HepG2 (cell line): ENCODE results near the gene CEACAM16. TPM values are rescaled to one million over a fixed set of nuclear protein-coding genes. Genes with fewer than 3 reads are reported as not detected.

Experiments used
- CBX1 ChIP-seq: IDR thresholded peaks from one replicate; pipeline ENCODE4 v1.6.1; 2016; ENCODE audit warnings: antibody characterized with exemption, low read depth
- HMG20B ChIP-seq: conservative IDR thresholded peaks from 2 replicates; pipeline ENCODE4 v1.6.1; 2016; ENCODE audit warnings: missing genetic modification reagents, missing compliant biosample characterization
- MED13 ChIP-seq: sonication (generic); formaldehyde crosslinking; IDR thresholded peaks from 2 replicates; pipeline ENCODE4 v1.5.0; 2020; ENCODE audit warnings: missing genetic modification reagents
- NR2F6 ChIP-seq, 2 experiments: IDR thresholded peaks; 2 replicates each; pipeline ENCODE4 v1.6.1; 2016; ENCODE audit warnings: antibody characterized with exemption in 1 of 2, mild to moderate bottlenecking in 1 of 2
- RARA ChIP-seq: IDR thresholded peaks from 2 replicates; pipeline ENCODE4 v1.6.1; 2016; ENCODE audit warnings: missing genetic modification reagents, missing compliant biosample characterization
- TBL1XR1 ChIP-seq: fragments of 150-350 bp; IDR thresholded peaks from 2 replicates; pipeline ENCODE4 v1.6.1; 2014; ENCODE audit warnings: borderline replicate concordance, low read length; ENCODE audit not compliant: partially characterized antibody
- ZNF224 ChIP-seq: sonication (generic); formaldehyde crosslinking; IDR thresholded peaks from 2 replicates; pipeline ENCODE4 v1.5.0; 2020; ENCODE audit warnings: mild to moderate bottlenecking, missing genetic modification reagents
- ZNF354B ChIP-seq: sonication (generic); formaldehyde crosslinking; IDR thresholded peaks from 2 replicates; pipeline ENCODE4 v1.8.0; 2022; ENCODE audit warnings: mild to moderate bottlenecking, missing genetic modification reagents
- ZNF430 ChIP-seq: sonication (generic); formaldehyde crosslinking; IDR thresholded peaks from 2 replicates; pipeline ENCODE4 v1.9.0; 2021; ENCODE audit warnings: mild to moderate bottlenecking, missing genetic modification reagents
- ZNF556 ChIP-seq: sonication (generic); formaldehyde crosslinking; IDR thresholded peaks from 2 replicates; pipeline ENCODE4 v1.4.0; 2020; ENCODE audit warnings: mild to moderate bottlenecking, missing genetic modification reagents, borderline replicate concordance
- polyA plus RNA-seq, 8 experiments: library from polyadenylated mRNA; depleted of rRNA in 3 of 8; stranded (reverse) in 7 of 8; unstranded in 1 of 8; fragments of >200 nt; fragmentation: Illumina TruSeq in 4 of 8; extraction: Trizol in 4 of 8; gene quantifications; 2 replicates each; pipeline versions ENCODE4 v1.2.1 to v1.2.3, GENCODE V29; 2011 to 2016; ENCODE audit warnings: low read depth in 4 of 8, missing spikeins in 1 of 8, mixed read lengths in 1 of 8; ENCODE audit not compliant: insufficient read depth in 1 of 8
- total RNA-seq, 5 experiments: library from RNA; depleted of rRNA; stranded (reverse); fragments of >200 nt; fragmentation: Illumina TruSeq; extraction: Trizol; gene quantifications; 2 replicates each; pipeline ENCODE4 v1.2.3, GENCODE V29; 2016; ENCODE audit warnings: low read depth in 1 of 5
- TF ChIP-seq, protein P1 (sequence below): sonication (generic); formaldehyde crosslinking; IDR thresholded peaks from 2 replicates; pipeline ENCODE4 v1.4.0; 2020; ENCODE audit warnings: missing genetic modification reagents, mild to moderate bottlenecking, borderline replicate concordance
- TF ChIP-seq, protein P2 (sequence below): IDR thresholded peaks from 2 replicates; pipeline ENCODE4 v1.6.1; 2016
- TF ChIP-seq, protein P3 (sequence below): sonication (generic); formaldehyde crosslinking; IDR thresholded peaks from 2 replicates; pipeline ENCODE4 v1.5.0; 2020; ENCODE audit warnings: mild to moderate bottlenecking, missing genetic modification reagents, borderline replicate concordance
- TF ChIP-seq, protein P4 (sequence below): sonication (generic); formaldehyde crosslinking; IDR thresholded peaks from 2 replicates; pipeline ENCODE4 v1.5.0; 2020; ENCODE audit warnings: mild to moderate bottlenecking, missing genetic modification reagents, borderline replicate concordance
- TF ChIP-seq, protein P5 (sequence below): sonication (generic); formaldehyde crosslinking; IDR thresholded peaks from 2 replicates; pipeline ENCODE4 v1.5.0; 2020; ENCODE audit warnings: mild to moderate bottlenecking, missing genetic modification reagents, moderate library complexity

Gene CEACAM16
- total and polyA plus RNA-seq, 2 of the 13 experiments (the other 11 are each of a cell fraction or from before 2014, with no cell fraction given): not detected

DNA sequence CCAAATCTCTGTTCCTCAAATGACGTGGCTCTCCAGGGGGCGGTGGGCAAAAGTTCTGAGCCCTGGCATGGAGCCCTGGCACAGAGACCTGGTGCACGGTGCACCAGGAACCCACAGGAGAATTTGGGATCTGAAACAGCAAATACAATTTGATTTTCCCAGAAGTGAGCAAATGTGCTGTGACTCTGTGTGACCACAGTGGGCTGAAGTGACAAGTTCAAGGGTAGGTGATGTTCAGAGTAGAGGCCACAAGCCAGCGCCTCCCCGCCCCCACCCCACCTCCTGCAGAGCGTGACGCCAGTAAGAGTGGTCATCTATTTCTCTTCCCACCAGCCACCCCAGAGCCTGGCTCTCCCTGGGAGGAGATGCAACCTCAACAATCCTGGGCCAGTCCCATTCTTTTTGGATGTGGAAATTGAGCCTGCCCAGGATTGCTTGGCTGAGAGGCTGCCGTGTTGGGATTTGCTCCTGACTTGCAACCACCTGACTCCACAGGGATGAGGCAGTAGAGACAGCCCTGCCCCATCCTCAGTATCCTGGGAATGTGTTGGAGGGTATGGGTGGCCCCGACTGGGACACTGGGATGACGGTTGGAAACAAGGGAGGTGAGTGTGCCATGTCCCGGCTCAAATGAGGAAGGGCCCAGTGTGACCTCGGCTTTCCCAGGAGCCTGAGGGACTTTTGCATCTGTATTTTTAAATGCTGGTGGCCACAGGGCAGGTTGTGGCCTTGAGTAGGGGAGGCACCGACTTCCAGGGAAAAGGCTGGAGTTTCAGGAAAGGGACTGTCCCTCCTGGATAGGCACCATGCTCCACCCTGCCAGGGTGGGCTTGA, 38.5 kb downstream of the CEACAM16 start (continued):
- TF ChIP-seq, protein P1, sequence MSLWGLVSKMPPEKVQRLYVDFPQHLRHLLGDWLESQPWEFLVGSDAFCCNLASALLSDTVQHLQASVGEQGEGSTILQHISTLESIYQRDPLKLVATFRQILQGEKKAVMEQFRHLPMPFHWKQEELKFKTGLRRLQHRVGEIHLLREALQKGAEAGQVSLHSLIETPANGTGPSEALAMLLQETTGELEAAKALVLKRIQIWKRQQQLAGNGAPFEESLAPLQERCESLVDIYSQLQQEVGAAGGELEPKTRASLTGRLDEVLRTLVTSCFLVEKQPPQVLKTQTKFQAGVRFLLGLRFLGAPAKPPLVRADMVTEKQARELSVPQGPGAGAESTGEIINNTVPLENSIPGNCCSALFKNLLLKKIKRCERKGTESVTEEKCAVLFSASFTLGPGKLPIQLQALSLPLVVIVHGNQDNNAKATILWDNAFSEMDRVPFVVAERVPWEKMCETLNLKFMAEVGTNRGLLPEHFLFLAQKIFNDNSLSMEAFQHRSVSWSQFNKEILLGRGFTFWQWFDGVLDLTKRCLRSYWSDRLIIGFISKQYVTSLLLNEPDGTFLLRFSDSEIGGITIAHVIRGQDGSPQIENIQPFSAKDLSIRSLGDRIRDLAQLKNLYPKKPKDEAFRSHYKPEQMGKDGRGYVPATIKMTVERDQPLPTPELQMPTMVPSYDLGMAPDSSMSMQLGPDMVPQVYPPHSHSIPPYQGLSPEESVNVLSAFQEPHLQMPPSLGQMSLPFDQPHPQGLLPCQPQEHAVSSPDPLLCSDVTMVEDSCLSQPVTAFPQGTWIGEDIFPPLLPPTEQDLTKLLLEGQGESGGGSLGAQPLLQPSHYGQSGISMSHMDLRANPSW: no peak
- TF ChIP-seq, protein P2, sequence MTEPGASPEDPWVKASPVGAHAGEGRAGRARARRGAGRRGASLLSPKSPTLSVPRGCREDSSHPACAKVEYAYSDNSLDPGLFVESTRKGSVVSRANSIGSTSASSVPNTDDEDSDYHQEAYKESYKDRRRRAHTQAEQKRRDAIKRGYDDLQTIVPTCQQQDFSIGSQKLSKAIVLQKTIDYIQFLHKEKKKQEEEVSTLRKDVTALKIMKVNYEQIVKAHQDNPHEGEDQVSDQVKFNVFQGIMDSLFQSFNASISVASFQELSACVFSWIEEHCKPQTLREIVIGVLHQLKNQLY (CRISPR knock-in tag): no peak
- TF ChIP-seq, protein P3, sequence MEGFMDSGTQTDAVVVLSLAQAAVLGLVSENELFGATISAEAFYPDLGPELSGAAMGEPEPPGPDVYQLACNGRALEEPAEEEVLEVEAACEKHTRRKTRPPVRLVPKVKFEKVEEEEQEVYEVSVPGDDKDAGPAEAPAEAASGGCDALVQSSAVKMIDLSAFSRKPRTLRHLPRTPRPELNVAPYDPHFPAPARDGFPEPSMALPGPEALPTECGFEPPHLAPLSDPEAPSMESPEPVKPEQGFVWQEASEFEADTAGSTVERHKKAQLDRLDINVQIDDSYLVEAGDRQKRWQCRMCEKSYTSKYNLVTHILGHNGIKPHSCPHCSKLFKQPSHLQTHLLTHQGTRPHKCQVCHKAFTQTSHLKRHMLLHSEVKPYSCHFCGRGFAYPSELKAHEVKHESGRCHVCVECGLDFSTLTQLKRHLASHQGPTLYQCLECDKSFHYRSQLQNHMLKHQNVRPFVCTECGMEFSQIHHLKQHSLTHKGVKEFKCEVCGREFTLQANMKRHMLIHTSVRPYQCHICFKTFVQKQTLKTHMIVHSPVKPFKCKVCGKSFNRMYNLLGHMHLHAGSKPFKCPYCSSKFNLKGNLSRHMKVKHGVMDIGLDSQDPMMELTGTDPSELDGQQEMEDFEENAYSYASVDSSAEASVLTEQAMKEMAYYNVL (CRISPR knock-in tag): 0 out of 2 replicates have a peak, but pooled peaks have one; percentile 49
- TF ChIP-seq ZNF354B: no peak
- no peak for TF ChIP-seq ZNF556 (CRISPR knock-in tag)
- TF ChIP-seq, protein P4, sequence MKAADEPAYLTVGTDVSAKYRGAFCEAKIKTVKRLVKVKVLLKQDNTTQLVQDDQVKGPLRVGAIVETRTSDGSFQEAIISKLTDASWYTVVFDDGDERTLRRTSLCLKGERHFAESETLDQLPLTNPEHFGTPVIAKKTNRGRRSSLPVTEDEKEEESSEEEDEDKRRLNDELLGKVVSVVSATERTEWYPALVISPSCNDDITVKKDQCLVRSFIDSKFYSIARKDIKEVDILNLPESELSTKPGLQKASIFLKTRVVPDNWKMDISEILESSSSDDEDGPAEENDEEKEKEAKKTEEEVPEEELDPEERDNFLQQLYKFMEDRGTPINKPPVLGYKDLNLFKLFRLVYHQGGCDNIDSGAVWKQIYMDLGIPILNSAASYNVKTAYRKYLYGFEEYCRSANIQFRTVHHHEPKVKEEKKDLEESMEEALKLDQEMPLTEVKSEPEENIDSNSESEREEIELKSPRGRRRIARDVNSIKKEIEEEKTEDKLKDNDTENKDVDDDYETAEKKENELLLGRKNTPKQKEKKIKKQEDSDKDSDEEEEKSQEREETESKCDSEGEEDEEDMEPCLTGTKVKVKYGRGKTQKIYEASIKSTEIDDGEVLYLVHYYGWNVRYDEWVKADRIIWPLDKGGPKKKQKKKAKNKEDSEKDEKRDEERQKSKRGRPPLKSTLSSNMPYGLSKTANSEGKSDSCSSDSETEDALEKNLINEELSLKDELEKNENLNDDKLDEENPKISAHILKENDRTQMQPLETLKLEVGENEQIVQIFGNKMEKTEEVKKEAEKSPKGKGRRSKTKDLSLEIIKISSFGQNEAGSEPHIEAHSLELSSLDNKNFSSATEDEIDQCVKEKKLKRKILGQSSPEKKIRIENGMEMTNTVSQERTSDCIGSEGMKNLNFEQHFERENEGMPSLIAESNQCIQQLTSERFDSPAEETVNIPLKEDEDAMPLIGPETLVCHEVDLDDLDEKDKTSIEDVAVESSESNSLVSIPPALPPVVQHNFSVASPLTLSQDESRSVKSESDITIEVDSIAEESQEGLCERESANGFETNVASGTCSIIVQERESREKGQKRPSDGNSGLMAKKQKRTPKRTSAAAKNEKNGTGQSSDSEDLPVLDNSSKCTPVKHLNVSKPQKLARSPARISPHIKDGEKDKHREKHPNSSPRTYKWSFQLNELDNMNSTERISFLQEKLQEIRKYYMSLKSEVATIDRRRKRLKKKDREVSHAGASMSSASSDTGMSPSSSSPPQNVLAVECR (CRISPR knock-in tag): peak; percentile 36
- TF ChIP-seq CBX1: no peak
- TF ChIP-seq MED13 (CRISPR knock-in tag): no peak
- TF ChIP-seq HMG20B: no peak
- TF ChIP-seq, protein P5, sequence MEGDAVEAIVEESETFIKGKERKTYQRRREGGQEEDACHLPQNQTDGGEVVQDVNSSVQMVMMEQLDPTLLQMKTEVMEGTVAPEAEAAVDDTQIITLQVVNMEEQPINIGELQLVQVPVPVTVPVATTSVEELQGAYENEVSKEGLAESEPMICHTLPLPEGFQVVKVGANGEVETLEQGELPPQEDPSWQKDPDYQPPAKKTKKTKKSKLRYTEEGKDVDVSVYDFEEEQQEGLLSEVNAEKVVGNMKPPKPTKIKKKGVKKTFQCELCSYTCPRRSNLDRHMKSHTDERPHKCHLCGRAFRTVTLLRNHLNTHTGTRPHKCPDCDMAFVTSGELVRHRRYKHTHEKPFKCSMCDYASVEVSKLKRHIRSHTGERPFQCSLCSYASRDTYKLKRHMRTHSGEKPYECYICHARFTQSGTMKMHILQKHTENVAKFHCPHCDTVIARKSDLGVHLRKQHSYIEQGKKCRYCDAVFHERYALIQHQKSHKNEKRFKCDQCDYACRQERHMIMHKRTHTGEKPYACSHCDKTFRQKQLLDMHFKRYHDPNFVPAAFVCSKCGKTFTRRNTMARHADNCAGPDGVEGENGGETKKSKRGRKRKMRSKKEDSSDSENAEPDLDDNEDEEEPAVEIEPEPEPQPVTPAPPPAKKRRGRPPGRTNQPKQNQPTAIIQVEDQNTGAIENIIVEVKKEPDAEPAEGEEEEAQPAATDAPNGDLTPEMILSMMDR (CRISPR knock-in tag): 0 out of 2 replicates have a peak, but pooled peaks have one; percentile 4
- peak; percentile 90 for TF ChIP-seq RARA
- TF ChIP-seq ZNF224 (CRISPR knock-in tag): 0 out of 2 replicates have a peak, but pooled peaks have one; percentile 47
- peak; percentile 74 for TF ChIP-seq TBL1XR1
- no peak for TF ChIP-seq ZNF430
- TF ChIP-seq NR2F6 (IDR thresholded peaks at IDR 0.05): no peak
- peak; percentile 36; the same call in 1 of the 2 replicates for TF ChIP-seq NR2F6 (CRISPR knock-in tag; IDR thresholded peaks at IDR 0.05)
